ENCODE measurements around the gene SMPD2. TPM values are rescaled to one million over a fixed set of nuclear protein-coding genes. Genes with fewer than 3 reads are reported as not detected.
A peak's percentile ranks its signal among the peaks of the same experiment; 100 is the strongest.

SMPD2 gene
- total and polyA plus RNA-seq, 9 of the 15 experiments (the other 6 are each of a cell fraction or from before 2014, with no cell fraction given), result 0.13 to 21.8 (median 18.3) TPM

DNA sequence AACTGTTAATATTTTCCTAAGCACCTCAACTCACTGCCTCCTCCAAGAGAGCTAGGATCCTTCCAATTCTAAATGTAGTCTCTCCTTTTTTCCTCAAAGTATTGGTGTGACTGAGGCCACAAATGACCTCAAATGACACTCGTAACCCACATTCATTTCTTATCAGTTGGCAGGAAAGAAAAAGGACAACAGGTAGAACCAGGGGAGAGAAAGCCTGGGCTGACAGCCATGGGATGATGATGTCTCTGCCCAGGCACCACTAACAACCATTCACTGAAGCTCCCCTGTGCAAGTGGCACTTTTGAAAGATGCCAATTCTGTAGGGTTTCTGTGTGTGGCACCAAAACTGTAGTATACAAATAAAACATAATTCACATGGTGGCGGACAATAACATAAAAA lies 35.1 kb downstream of the SMPD2 start (continued):
- TF ChIP-seq MXI1 (IDR thresholded peaks at IDR 0.05; ENCODE audit: low read depth, low read length) (no peak), SIRT6 (IDR thresholded peaks at IDR 0.05; ENCODE audit: low read depth, low read length) (no peak), MTF1 (CRISPR knock-in tag; IDR thresholded peaks at IDR 0.05; ENCODE audit: borderline replicate concordance) (no peak), BRF1 (IDR thresholded peaks at IDR 0.05; ENCODE audit: borderline replicate concordance, extremely low read depth, insufficient read length) (no peak)

GRCh38 chr6:109477184-109477583 lies 36.7 kb downstream of the SMPD2 start:
- Histone ChIP-seq H3K36me3 (ENCODE audit: control insufficient read depth, insufficient read depth, low read length) (peaks cover 88% of the 10 kb centered on the region), H3K4me2 (ENCODE audit: insufficient read depth, low read length) (no peak overlapping the region), H2AFZ (ENCODE audit: low read depth, low read length) (no peak overlapping the region), H3K4me1 (replicated peaks in 1 of 2; ENCODE audit: control insufficient read depth in 2 of 2, insufficient read depth in 2 of 2, low read length in 2 of 2) (peaks cover 18 to 34% of the 10 kb centered on the region in 2 experiments), H3K9ac (ENCODE audit: insufficient read depth in 1 of 2, low read depth in 2 of 2, low read length in 2 of 2) (peak overlapping the region in 1 of 2 experiments; percentile 68; a peak in 2 of 4 replicates), H3K27ac (ENCODE audit: extremely low read depth, low read depth, low read length) (no peak overlapping the region), H3K27me3 (ENCODE audit: control insufficient read depth in 2 of 2, insufficient read depth in 2 of 2, low read length in 2 of 2) (no peaks in the 10 kb centered on the region), H3K4me3 (no peak overlapping the region), H4K20me1 (replicated peaks; ENCODE audit: control insufficient read depth, insufficient read depth, low read length) (0 out of 2 replicates have a peak, but pooled peaks cover 3% of the 10 kb centered on the region), H3K9me1 (ENCODE audit: control insufficient read depth, insufficient read depth, low read length) (peaks cover 3% of the 10 kb centered on the region), H3K9me3 (replicated peaks; ENCODE audit: control insufficient read depth, insufficient read depth, low read depth, low read length) (no peaks in the 10 kb centered on the region), H3K79me2 (ENCODE audit: control insufficient read depth, insufficient read depth, low read length) (peaks cover 58% of the 10 kb centered on the region)
- ChIA-PET POLR2A (interaction anchor here (0.6 kb wide), 1 partner anchor 173 kb away, joined by 3 read pairs; no protein-coding TSS in a partner anchor), CTCF (ENCODE audit: low intra/inter-chr PET ratio) (no interaction called here)
- FAIRE-seq (no peak), ATAC-seq (no peak), DNase-seq (ENCODE audit: extremely low read depth in 1 of 4, low spot score in 3 of 4) (no peak)
- no TSS peak for BruUV-seq (replicated peaks)
- intact Hi-C loops (cut with micrococcal nuclease) (no loop called here), in situ Hi-C loops (cut with MboI) (no loop called here)
- TF ChIP-seq RFX5 (IDR thresholded peaks at IDR 0.05; ENCODE audit: low read depth, low read length), result no peak
- TF ChIP-seq ZNF121 (CRISPR knock-in tag; conservative IDR thresholded peaks at IDR 0.05), result peak; percentile 60
- 78% methylated on average over 2 of the region's 2 CpGs for WGBS (ENCODE audit: insufficient coverage, low coverage, missing lambda C conversion rate)
